ENCODE measurements around the gene F7. TPM values are rescaled to one million over a fixed set of nuclear protein-coding genes. Genes with fewer than 3 reads are reported as not detected.

The F7 gene
- total and polyA plus RNA-seq, 2 of the 4 experiments (the other 2 are of a cell fraction) = under 0.01 to 0.07 TPM

DNA sequence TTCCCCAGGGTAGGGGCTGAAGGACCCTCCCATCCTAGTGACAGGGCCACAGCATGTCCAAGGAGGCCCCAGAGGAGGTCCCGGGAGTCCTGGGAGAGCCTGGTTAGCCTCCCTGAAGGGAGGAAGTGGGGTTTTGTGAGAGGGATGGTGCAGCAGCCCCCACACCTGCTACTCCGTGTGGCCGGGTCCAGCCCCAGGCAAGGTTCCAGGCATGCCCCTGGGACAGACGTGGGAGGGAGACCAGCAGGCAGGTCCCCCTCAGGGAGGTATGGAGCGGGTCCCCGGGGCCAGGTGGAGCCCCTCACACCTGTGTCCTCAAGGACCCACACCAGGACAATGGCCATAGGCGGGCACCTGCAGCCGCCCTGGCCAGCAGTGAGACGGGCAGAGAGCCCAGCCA is 1.9 kb upstream of the F7 start:
- peaks cover 2% of the 10 kb centered on the region; the same call in 1 of the 2 replicates for H3K9me1 ChIP-seq (ENCODE audit: insufficient read depth, low read length)
- no peak overlapping the region for H2BK5ac ChIP-seq (ENCODE audit: low read depth, low read length, poor library complexity, severe bottlenecking)
- no peaks in the 10 kb centered on the region for H3K79me1 ChIP-seq (ENCODE audit: low read depth in 1 of 2, low read length in 2 of 2)
- no peak overlapping the region for H3K4me2 ChIP-seq (ENCODE audit: low read depth, low read length)
- H4K8ac ChIP-seq (ENCODE audit: low read depth in 2 of 2, low read length in 2 of 2) = no peak overlapping the region
- no peak overlapping the region for H2AK9ac ChIP-seq (replicated peaks; ENCODE audit: low read depth, low read length, poor library complexity)
- peaks cover 15% of the 10 kb centered on the region for H3K27me3 ChIP-seq (ENCODE audit: control insufficient read depth, insufficient read depth, low read length)
- no peak overlapping the region for H4K5ac ChIP-seq (ENCODE audit: low read depth, low read length)
- H2BK120ac ChIP-seq (ENCODE audit: low read depth, low read length) = no peak overlapping the region
- WGBS, 2 experiments (ENCODE audit: extremely low coverage in 2 of 2, insufficient read length in 1 of 2) = 94% methylated on average over 3 of the region's 9 CpGs; no CpG with 5 or more reads in 1 of the 2 experiments
- no TSS peak for BruUV-seq (replicated peaks)
- intact Hi-C loops (cut with micrococcal nuclease) (no loop called here), dilution Hi-C loops (cut with HindIII; ENCODE audit: low sequenced_read_pairs, unreplicated experiment) (no loop called here), in situ Hi-C loops (cut with MboI; ENCODE audit: low sequenced_read_pairs) (no loop called here)
- H3K4ac ChIP-seq (ENCODE audit: low read depth, low read length) = no peak overlapping the region
- no peak for DNase-seq
- no peak overlapping the region for H3K56ac ChIP-seq (ENCODE audit: extremely low read depth, insufficient read depth, low read length)
- H3K9ac ChIP-seq (ENCODE audit: low read depth, low read length) = no peak overlapping the region
- H2BK20ac ChIP-seq (ENCODE audit: low read depth, low read length) = no peak overlapping the region
- ChIA-PET CTCF (no interaction called here), POLR2A (ENCODE audit: unreplicated experiment) (no interaction called here)
- no peak overlapping the region for H4K91ac ChIP-seq (ENCODE audit: insufficient read depth, low read depth, low read length)
- H3K9me3 ChIP-seq (ENCODE audit: control insufficient read depth, insufficient read depth, low read length) = no peaks in the 10 kb centered on the region
- no peak overlapping the region for H2AFZ ChIP-seq (replicated peaks; ENCODE audit: low read length, poor library complexity)
- peaks cover 3% of the 10 kb centered on the region; the same call in 1 of the 2 replicates for H3K4me1 ChIP-seq (ENCODE audit: control insufficient read depth, insufficient read depth, low read length)
- H3K14ac ChIP-seq (replicated peaks; ENCODE audit: low read depth, low read length) = no peak overlapping the region
- H2AK5ac ChIP-seq (ENCODE audit: low read depth, low read length) = no peak overlapping the region
- no peak overlapping the region for H2BK15ac ChIP-seq (ENCODE audit: low read depth, low read length)
- no peaks in the 10 kb centered on the region for H4K20me1 ChIP-seq (ENCODE audit: insufficient read depth, low read length)
- no peak overlapping the region for H3K4me3 ChIP-seq (ENCODE audit: insufficient read depth, low read depth, low read length)
- no peaks in the 10 kb centered on the region for H3K36me3 ChIP-seq (ENCODE audit: control insufficient read depth, insufficient read depth, low read length)
- H3K27ac ChIP-seq (ENCODE audit: insufficient read depth, low read length) = no peak overlapping the region
- no peak overlapping the region for H3K18ac ChIP-seq (ENCODE audit: low read depth, low read length)
- H3K23ac ChIP-seq (ENCODE audit: low read depth, low read length) = no peak overlapping the region
- TF ChIP-seq SMC3 (IDR thresholded peaks at IDR 0.05; ENCODE audit: low read depth, low read length) = no peak
- TF ChIP-seq CEBPB (IDR thresholded peaks at IDR 0.05; ENCODE audit: low read depth, low read length) = no peak
- TF ChIP-seq CHD1 (IDR thresholded peaks at IDR 0.05; ENCODE audit: low read depth, low read length) = no peak
- no peak for TF ChIP-seq RFX5 (IDR thresholded peaks at IDR 0.05; ENCODE audit: low read depth, low read length)
- TF ChIP-seq MXI1 (IDR thresholded peaks at IDR 0.05; ENCODE audit: borderline replicate concordance, low read depth, low read length) = no peak
- TF ChIP-seq, protein P1, sequence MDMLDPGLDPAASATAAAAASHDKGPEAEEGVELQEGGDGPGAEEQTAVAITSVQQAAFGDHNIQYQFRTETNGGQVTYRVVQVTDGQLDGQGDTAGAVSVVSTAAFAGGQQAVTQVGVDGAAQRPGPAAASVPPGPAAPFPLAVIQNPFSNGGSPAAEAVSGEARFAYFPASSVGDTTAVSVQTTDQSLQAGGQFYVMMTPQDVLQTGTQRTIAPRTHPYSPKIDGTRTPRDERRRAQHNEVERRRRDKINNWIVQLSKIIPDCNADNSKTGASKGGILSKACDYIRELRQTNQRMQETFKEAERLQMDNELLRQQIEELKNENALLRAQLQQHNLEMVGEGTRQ (IDR thresholded peaks at IDR 0.05; ENCODE audit: low read depth, low read length) = no peak
- no peak for TF ChIP-seq RCOR1 (IDR thresholded peaks at IDR 0.05; ENCODE audit: insufficient replicate concordance, low read length)
- no peak for TF ChIP-seq FOS (IDR thresholded peaks at IDR 0.05; ENCODE audit: low read depth, low read length)
- no peak for TF ChIP-seq BHLHE40 (IDR thresholded peaks at IDR 0.05; ENCODE audit: low read depth, low read length)
- TF ChIP-seq, protein P2, sequence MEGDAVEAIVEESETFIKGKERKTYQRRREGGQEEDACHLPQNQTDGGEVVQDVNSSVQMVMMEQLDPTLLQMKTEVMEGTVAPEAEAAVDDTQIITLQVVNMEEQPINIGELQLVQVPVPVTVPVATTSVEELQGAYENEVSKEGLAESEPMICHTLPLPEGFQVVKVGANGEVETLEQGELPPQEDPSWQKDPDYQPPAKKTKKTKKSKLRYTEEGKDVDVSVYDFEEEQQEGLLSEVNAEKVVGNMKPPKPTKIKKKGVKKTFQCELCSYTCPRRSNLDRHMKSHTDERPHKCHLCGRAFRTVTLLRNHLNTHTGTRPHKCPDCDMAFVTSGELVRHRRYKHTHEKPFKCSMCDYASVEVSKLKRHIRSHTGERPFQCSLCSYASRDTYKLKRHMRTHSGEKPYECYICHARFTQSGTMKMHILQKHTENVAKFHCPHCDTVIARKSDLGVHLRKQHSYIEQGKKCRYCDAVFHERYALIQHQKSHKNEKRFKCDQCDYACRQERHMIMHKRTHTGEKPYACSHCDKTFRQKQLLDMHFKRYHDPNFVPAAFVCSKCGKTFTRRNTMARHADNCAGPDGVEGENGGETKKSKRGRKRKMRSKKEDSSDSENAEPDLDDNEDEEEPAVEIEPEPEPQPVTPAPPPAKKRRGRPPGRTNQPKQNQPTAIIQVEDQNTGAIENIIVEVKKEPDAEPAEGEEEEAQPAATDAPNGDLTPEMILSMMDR (conservative IDR thresholded peaks at IDR 0.05; ENCODE audit: low read depth, low read length) = no peak
- TF ChIP-seq MAFK (IDR thresholded peaks at IDR 0.05; ENCODE audit: low read depth, low read length) = no peak
- TF ChIP-seq NFE2L2 (IDR thresholded peaks at IDR 0.05; ENCODE audit: low read depth, low read length) = no peak
- no peak for TF ChIP-seq MAZ (IDR thresholded peaks at IDR 0.05; ENCODE audit: borderline replicate concordance, low read depth, low read length)
- no peak for TF ChIP-seq POLR2A (IDR thresholded peaks at IDR 0.05; ENCODE audit: low read depth, low read length)
- no peak for ATAC-seq (ENCODE audit: low read depth)
